ENCODE data around the gene USP17L18.
"Not testable (repeated sequence)": the region's sequence is repeated elsewhere in the genome, so short reads cannot be mapped to it uniquely, and the experiment has no call there.

DNA sequence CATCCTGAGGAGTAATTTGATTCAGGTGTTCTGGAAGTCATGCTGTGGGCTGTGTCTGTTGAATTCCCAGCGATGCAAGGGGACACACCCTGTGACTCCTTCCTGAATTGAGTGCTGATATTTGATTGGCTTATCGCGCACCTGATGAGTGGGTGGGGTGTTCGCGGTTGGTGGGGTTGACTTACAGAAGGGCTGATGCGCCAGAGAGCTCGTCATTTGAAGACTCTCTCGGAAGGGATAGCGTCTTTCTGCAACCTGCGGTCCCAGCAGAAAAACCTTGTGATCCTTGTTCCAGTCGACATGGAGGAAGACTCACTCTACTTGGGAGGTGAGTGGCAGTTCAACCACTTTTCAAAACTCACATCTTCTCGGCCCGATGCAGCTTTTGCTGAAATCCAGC lies 28.6 kb upstream of the USP17L18 start, which contains the start of gene USP17L12:
- TF ChIP-seq, protein P1, sequence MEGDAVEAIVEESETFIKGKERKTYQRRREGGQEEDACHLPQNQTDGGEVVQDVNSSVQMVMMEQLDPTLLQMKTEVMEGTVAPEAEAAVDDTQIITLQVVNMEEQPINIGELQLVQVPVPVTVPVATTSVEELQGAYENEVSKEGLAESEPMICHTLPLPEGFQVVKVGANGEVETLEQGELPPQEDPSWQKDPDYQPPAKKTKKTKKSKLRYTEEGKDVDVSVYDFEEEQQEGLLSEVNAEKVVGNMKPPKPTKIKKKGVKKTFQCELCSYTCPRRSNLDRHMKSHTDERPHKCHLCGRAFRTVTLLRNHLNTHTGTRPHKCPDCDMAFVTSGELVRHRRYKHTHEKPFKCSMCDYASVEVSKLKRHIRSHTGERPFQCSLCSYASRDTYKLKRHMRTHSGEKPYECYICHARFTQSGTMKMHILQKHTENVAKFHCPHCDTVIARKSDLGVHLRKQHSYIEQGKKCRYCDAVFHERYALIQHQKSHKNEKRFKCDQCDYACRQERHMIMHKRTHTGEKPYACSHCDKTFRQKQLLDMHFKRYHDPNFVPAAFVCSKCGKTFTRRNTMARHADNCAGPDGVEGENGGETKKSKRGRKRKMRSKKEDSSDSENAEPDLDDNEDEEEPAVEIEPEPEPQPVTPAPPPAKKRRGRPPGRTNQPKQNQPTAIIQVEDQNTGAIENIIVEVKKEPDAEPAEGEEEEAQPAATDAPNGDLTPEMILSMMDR (conservative IDR thresholded peaks at IDR 0.05 in 1 of 2, IDR thresholded peaks at IDR 0.05 in 1 of 2; ENCODE audit: extremely low read depth in 1 of 2, insufficient read depth in 1 of 2, low read depth in 1 of 2, low read length in 2 of 2), result not testable (repeated sequence)
- TF ChIP-seq EZH2 (IDR thresholded peaks at IDR 0.05; ENCODE audit: borderline replicate concordance, low read length), result not testable (repeated sequence)
